Measurements from ENCODE around the gene ARID3A.
A peak's percentile ranks its signal among the peaks of the same experiment; 100 is the strongest.

The ARID3A gene

DNA sequence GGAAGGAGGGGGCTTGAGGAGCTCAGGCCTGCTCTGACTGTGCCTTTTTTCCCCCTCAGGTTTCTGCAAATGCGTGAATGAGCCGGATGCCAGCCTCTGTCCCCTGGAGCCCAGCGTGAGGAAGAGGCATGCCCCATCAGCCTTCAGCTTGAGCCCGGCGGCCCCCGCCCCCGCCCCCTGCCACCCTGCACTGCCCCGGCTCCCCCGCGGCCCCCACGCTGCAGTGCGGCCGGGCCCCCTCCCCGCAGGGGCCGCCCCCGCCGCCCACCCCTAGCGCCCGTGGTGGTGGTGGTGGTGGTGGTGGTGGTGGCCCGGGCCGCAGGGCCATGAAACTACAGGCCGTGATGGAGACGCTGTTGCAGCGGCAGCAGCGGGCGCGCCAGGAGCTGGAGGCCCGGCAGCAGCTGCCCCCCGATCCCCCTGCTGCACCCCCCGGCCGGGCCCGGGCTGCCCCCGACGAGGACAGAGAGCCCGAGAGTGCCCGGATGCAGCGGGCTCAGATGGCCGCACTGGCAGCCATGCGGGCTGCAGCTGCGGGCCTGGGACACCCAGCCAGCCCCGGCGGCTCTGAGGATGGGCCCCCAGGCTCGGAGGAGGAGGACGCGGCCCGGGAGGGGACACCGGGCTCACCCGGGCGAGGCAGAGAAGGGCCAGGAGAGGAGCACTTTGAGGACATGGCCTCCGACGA, 3.5 kb downstream of the ARID3A start:
- no peak for DNase-seq (ENCODE audit: low read depth in 2 of 2, low spot score in 1 of 2)

DNA sequence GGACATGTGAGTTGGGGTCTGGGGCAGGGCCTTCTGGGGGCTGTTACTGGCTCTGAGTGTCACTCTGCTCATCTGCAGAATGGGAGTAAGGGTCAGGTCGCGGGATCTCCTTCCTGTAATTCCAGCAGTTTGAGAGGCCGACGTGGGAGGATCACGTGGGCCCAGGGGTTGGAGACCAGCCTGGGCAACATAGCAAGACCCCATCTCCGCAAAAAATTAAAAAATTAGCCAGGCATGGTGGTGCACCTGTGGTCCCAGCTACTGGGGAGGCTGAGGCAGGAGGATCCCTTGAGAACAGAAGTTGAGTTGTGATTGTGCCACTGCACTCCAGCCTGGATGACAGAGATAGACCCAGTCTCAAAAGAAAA, 4.0 kb downstream of the ARID3A start:
- no peak for DNase-seq (ENCODE audit: low read depth in 2 of 2, low spot score in 1 of 2)

DNA sequence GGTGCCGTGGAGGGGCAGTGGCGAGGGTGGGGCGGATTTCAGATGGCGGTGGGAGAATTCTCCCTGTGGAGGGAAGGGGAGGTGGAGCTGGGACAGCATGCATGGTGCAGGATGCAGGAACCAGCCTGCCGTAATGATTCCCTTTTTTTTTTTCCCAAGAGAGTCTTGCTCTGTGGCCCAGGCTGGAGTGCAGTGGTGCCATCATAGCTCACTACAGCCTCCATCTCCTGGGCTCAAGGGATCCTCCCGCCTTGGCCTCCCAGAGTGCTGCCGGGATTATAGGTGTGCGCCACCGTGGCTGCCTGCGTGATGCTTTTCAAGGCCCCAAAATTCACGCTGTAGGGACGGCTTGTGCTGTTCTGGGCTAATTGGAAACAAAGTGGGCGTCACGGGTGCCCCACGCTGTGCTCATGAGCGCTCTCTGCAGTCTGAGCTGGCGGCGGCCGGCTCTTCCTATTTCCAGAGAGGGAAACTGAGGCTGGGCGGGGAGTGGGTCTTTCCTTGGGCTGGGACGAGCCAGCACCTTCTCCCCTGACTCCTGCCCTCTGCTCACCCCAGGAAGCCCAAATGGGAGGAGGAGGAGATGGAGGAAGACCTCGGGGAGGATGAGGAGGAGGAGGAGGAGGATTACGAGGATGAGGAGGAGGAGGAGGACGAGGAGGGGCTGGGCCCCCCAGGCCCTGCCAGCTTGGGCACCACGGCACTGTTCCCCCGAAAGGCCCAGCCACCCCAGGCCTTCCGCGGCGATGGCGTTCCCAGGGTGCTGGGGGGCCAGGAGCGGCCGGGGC, 6.2 kb downstream of the ARID3A start:
- no peak for DNase-seq (ENCODE audit: low read depth in 2 of 2, low spot score in 1 of 2)

DNA sequence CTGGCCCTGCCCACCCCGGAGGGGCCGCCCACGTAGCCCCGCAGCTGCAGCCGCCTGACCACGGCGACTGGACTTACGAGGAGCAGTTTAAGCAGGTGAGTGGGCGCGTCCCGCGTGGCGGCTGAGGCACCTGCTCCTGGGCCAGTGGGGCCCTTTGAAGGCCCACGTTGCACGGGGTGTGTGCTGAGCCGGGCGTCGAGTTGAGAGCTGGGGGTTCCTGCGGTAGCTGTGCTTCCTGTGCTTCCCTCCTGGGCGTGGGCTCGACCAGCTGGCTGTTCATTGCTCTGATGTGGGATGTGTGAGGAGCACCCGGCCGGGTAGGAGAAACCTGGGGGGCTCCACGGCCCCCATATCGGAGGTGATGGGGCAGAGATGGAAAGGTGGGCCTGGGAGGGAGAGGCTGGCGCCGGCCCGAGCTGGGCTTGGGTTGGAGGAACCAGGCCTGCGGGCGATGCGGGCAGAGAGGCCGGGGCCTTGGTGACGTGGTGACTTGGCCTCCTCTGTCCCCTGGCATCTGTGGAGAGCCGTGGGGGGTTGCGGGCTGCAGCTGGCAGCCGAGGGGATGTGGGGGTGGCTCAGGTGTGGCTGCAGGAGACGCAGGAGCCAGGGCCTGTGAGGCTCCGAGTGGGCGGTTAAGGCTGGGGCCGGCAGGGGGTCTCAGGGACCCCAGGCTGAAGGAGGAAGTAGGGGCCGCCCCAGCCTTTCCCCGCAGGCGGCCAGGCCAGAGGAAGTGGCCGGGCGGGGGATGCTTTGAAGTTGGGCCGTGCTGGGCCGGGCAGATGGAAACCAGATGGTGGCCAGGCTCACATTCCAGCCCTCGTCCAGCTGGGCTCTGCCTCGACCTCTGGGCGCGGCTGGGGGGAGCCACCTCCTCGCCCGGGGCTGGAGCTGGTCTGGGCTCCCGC, 7.1 kb downstream of the ARID3A start:
- no peak for DNase-seq (ENCODE audit: low read depth in 2 of 2, low spot score in 1 of 2)

DNA sequence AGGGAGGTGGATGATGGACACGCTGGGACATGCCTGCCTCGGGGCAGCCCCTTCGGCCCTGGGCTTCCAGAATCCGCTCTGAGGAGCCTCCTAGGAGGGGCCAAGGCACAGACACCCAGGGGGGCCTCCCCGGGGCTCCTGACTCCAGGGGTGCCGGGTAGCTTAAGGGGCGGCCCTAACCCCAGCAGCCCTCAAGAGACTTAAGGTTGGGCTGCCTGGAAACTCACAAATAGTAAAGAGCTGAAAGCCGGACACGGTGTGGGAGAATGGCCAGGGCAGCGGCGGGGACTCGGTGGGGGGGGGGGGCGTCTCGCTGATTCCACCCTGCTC, 7.7 kb downstream of the ARID3A start:
- DNase-seq (ENCODE audit: low read depth in 2 of 2, low spot score in 1 of 2) = no peak

DNA sequence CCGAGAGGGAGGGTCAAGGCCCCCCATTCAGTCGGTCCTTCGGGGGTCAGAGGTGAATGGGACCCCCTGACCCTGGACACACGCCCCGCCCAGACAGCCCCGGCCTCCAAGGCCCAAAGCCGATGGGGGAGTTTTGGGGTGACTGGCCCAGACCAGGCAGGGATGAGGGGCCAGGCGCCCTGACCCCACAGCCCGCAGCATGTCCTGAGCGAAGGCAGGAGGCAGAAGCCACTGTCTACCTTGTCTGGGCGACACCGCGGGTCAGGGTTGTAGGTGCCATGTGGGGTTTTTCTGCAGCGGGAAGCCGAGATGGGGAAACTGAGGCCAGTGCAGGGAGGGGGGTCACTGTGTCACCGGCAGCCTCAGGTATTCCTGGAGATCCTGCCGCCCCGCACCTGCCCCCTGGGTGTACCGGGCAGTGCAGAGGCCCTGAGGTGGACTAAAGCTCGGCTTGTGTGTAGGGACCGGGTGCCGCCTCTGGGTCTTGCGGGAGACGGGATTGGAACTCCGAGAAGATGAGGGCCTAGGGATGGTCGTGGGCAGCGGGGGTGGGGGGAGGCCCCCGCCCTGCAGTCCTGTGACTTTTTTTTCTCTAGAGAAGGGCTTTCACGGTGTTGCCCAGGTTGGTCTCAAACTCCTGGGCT, 8.5 kb downstream of the ARID3A start:
- no peak for DNase-seq (ENCODE audit: low read depth in 2 of 2, low spot score in 1 of 2)

DNA sequence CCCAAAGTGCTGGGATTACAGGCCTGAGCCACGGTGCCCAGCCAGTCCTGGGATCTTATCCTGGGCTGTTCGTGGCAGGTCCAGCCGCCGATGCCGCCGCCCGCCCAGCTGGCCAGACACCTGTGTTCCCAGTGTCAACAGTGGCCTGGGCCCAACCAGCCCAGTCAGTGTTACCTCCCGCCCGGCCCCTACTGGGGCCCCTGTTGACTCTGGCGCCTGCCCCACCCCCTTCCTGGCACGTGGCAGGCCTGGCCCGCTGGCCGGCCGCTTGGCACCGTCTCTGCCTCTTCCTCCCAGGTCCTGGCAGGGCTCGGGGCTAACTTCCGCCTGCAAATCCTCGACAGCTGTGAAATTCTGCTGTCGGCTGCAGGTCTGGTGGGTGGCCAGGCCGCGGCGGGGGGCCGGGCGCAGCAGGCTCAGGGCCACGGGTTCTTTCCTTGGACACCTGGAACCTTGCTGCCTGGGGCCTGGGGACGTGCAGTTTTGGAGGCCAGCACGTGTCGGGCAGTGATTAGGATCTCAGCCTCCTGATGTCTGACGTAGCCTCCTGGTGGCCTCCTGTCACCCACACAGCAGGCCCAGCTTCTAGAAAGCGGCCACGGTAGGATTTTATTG, 9.1 kb downstream of the ARID3A start:
- no peak for DNase-seq (ENCODE audit: low read depth in 2 of 2, low spot score in 1 of 2)

DNA sequence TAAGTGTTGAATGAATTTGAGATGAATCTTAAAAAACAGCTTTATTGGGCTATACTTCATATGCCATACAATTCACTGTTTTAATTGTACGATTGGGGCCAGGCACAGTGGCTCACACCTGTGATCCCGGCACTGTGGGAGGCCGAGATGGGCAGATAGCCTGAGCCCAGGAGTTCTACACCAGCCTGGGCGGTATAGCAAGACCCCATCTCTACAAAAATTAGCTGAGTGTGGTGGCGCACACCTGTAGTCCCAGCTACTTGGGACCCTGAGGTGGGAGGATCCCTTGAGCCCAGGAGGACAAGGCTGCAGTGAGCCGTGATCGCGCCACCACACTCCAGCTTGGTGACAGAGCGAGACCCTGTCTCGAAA, 10.3 kb downstream of the ARID3A start:
- DNase-seq (ENCODE audit: low read depth in 2 of 2, low spot score in 1 of 2) = no peak

DNA sequence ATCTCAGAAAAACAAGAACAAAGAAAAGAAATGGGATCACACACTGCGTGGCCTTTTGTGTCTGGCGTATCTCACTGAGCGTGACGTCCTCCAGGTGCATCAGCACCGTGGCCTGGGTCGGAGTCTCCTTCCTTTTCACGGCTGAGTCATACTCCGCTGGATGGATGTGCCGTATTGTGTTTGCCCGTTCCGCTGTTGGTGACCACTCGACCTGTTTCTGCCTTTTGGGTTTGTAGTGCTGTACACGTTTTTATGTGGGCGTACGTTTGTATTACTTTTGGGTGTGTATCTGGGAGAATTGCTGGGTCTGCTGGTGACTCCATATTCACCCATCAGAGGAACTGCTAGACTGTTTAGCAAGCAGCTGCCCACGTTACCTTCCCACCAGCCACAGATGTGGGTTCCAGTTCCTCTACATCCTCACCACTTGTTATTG, 11.4 kb downstream of the ARID3A start:
- peak in 1 of 2 donors; percentile 52 for DNase-seq (ENCODE audit: low read depth in 2 of 2, low spot score in 1 of 2)

DNA sequence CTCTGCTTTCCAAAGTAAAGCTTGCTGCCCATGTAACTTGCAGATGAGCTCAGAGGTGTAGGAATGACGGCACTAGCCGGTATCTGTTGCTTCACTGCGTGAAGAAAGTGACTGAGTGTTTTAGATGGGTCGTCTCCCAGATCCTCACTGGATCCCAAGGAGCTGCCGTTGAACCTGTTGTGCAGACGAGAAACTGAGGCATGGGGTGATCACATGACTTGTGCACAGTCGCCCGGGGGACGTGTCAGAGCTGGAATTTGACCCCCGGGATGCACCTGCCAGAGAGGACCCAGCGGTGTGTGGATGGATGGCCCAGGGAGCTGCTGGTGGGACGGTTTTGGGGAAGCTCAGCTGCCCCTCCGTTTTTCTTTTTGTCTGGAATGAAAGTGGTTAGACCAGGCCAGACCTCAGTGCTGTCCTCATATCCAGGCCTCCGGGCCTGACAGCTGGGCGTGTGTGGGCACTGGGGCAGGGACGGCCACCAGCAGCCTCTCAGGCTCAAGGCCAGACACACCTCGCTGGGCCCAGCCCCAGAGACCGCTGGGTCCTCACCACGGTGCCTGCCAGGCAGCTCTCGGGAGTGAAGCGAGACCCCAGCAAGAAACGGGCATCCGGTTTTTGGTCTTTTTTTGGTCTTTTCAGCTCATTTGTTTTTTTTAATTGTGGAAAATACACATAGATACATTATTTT, 12.5 kb downstream of the ARID3A start:
- no peak for DNase-seq (ENCODE audit: low read depth in 2 of 2, low spot score in 1 of 2)

DNA sequence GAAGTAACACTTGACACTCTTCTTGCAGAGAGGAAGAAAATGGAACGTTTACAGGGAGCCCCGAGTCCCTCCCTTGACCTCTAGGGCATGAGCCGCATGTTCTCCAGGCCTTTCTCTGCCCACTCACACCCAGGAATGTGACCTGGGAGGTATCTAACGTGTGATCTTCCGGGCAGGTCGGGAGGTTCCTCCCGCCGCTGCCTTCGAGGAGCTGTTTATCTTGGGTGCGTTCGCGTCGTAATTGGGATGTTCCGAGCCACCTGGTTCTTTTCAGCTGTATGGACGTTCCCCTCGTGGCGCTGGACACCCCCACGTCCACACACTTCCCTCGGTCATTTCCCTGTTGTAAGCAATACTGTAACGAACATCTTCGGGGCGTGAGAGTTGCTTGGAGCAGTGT, 13.6 kb downstream of the ARID3A start:
- DNase-seq (ENCODE audit: low read depth in 2 of 2, low spot score in 1 of 2) = no peak

DNA sequence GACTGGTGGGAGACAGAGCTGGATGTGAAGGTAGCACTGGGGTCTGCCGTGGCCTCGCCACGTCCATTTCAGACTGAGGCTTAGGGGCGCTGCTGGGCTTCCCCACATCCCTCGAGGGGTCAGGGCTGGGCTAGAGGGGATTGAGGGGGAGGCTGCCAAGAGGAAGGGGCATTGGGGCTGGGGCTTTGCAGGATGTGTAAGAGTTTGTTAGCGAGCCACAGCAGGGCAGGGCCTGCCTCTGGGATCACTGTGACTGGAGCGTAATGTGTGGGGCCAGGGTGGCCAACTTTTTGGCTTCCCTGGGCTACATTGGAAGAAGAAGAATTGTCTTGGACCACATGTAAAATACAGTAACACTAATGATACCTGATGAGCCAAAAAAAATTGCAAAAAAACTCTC, 14.1 kb downstream of the ARID3A start:
- DNase-seq (ENCODE audit: low read depth in 2 of 2, low spot score in 1 of 2) = no peak

DNA sequence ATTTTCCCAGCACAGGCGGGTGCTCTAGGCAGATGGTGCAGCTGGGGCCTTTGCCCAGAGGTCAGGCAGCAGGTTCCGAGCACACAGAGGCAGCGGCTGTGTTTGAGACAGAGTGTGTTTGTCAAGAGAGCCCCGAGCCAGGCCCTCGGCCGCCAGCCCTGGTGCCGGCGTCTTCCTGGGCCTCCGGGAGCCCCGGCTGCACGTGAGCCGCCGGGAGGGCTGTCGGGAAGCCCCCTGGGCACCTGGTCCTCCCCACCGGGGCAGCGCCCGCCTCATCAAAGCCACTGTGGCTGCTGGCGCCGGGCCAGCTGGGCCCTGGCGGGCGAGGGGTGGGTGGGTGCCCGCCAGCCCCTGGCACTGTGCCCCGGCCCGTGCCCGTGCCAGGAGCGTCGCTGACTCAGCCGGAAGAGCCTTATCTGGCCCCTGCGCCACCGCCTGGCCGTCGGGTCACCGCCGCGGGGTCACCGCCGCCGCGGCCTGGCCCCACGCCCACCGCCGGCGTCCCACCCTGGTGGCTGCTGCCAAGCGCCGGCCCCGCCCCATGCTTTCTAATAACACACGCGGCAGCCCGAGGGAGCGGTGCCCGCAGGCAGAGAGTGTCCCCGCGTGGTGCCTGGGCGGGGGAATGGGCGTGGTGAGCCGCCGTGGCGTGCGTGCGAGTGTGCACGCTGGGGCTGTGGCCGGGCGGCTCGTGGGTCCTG, 14.9 kb downstream of the ARID3A start:
- peak; percentile 29 to 38 for DNase-seq (ENCODE audit: low read depth in 2 of 2, low spot score in 1 of 2)

DNA sequence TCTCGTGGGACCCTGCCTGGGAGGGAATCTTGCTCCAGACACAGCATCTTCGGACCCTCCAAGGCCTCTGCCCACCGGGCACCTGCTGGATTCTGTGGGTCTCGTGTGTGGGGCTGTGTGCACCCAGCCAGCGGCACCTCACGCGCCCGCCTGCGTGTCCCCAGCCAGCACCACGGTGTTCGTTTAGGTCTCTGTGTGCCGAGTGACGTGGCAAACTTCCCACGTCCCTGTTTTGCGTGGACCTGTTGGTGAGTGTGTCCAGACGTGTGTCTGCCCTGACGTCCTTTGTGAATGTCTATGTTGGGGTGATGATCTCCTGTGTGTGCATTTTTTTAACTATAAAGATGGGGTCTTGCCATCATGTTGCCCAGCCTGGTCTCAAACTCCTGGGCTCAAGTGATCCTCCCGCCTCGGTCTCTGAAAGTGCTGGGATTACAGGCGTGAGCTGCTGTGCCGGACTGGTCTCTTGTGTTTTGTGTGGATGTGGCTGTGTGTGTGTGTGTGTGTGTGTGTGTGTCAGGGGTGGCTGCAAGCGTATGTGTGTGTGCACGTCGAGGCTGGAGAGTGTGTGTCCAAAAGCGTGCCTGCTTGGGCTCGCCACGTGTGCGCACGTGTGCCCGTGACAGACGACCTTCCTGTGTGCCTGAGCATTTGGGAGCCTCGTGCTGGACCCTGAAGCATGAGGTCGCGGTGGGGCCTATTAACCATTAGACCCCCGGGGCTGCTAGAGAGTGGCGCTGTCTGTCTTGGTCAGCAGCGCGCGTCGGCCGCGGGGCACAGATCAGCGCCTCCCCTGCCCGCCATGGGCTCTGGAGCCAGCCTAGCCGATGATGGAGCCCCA, 15.7 kb downstream of the ARID3A start:
- no peak for DNase-seq (ENCODE audit: low read depth in 2 of 2, low spot score in 1 of 2)

DNA sequence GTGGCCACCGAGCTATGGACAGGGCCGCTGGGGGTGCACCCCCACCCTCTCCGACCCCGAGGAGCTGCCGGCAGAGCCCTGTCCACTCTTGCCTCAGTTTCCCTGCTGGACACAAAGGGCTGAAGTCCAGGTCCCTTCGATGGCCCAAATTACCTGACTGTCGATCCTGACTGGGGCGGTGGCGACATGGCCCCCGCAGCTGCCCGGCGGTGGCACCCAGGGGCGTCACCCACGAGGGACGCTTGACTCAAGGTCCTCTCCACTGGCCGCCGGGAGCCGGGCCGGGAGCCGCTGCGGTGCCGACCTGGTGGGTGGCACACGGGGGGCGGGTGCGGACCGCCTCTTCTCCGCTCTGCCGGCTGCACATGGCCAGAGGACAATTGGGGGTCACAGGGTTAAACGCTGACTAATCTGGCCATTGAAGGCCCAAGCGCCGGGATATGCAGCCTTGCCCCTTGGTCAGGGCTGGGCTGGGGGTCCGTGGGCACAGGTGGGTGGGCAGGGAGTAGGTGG, 16.4 kb downstream of the ARID3A start:
- DNase-seq (ENCODE audit: low read depth in 2 of 2, low spot score in 1 of 2) = no peak

DNA sequence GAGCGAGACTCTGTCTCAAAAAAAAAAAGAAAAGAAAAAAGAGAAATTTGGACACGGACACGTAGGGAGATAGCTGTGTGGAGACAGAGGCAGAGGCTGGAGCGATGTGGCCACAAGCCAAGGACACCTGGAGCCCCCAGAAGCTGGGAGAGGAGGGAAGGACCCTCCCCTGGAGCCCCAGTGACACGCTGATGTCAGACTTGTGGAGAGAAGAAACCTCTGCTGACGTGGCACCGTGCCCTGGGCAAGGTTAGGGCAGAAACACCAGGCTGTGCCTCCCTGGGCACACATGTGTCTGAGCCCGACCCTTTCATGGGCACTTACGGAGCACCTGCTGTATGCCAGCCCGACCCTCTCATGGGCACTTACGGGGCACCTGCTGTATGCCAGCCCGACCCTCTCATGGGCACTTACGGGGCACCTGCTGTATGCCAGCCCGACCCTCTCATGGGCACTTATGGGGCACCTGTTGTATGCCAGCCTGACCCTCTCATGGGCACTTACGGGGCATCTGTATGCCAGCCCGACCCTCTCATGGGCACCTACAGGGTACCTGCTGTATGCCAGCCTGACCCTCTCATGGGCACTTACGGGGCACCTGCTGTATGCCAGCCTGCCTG, 17.8 kb downstream of the ARID3A start:
- no peak for DNase-seq (ENCODE audit: low read depth in 2 of 2, low spot score in 1 of 2)

DNA sequence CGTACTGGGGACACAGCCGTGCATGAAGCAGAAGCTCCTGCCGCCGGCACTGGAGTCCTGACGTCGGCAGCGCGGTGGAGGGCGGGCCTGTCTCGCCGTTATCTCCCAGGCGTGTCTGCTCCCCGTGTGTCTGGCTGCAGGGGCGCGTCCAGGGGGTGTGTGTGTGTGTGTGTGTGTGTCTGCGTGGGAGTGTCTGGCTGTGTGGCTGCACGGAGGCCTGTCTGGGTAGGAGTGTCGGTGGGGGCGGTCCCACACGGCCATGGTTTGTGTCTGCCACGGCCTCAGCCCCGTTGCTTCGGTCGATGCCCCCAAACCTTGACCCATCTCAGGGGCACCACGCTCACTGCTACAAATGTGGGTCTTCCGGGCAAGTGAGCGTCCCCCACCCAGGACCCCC, 18.3 kb downstream of the ARID3A start:
- no peak for DNase-seq (ENCODE audit: low read depth in 2 of 2, low spot score in 1 of 2)

DNA sequence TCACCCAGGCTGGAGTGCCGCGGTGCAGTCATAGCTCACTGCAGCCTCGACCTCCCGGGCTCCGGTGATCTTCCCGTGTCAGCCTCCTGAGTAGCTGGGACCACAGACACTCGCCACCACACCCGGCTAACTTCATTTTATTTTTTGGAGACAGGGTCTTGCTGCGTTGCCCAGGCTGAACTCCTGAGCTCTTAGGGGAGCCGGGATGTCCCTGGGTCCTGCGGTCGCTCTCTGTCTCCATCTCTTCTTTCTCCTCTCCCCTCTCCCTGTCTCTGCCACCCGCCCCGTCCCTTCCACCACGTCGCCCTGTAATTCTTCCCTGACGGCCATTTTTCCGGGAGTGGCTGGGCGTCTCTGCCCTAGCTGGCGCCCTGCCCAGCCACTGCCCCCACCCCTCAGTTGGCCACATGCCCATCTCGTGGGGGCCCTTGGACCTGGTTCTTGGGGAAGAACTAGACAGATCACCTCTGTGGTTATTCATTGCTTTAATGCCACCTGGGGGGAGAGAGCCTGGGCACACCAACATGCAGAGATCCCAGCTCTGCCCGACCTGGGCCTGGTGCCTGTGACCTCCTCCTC, 18.9 kb downstream of the ARID3A start:
- no peak for DNase-seq (ENCODE audit: low read depth in 2 of 2, low spot score in 1 of 2)

All from stimulated activated CD8-positive, alpha-beta memory T cell treated with anti-CD3 and anti-CD28 coated beads, Interleukin-4, amount 100 ng/mL, for 4 hours (primary cell).